Kidney epithelial cell (primary cell): ENCODE data around the gene NMUR2. TPM values are rescaled to one million over a fixed set of nuclear protein-coding genes. Genes with fewer than 3 reads are reported as not detected.

Experiments used
- DNase-seq: peaks from one replicate; pipeline ENCODE4 v3.0.0-alpha.2; 2010; ENCODE audit warnings: low read depth
- H3K27me3 ChIP-seq: 2 replicates; pipeline ENCODE4 v1.6.0; 2011; ENCODE audit warnings: low read length; ENCODE audit not compliant: control insufficient read depth, insufficient read depth
- H3K36me3 ChIP-seq: 2 replicates; pipeline ENCODE4 v1.5.1; 2011; ENCODE audit warnings: low read length; ENCODE audit not compliant: control insufficient read depth, insufficient read depth
- H3K4me3 ChIP-seq: 2 replicates; pipeline ENCODE4 v1.5.1; 2011; ENCODE audit warnings: low read depth, mild to moderate bottlenecking, control low read depth, low read length
- CTCF ChIP-seq: IDR thresholded peaks from 2 replicates; pipeline ENCODE4 v1.5.1; 2011; ENCODE audit warnings: mild to moderate bottlenecking, moderate library complexity, low read length, control low read depth, inconsistent platforms; ENCODE audit not compliant: insufficient read depth, poor library complexity, severe bottlenecking
- total RNA-seq: library from RNA; depleted of rRNA; stranded (reverse); fragments of >200 nt; gene quantifications from 2 replicates; pipeline ENCODE4 v1.2.3, GENCODE V29; 2015

Gene NMUR2
- total RNA-seq, 1 donor from 2014 or later = not detected

- no peak for TF ChIP-seq CTCF
- Histone ChIP-seq H3K27me3 (no peaks in the 10 kb centered on the region), H3K36me3 (no peaks in the 10 kb centered on the region), H3K4me3 (no peak overlapping the region)
- no peak for DNase-seq
These were observed 48.6 kb downstream of the NMUR2 start for GRCh38 chr5:152356506-152356905.

- no peak for TF ChIP-seq CTCF
These were observed 50.0 kb downstream of the NMUR2 start for GRCh38 chr5:152355061-152355460.

GRCh38 chr5:152353001-152353400, 52.1 kb downstream of the NMUR2 start:
- TF ChIP-seq CTCF = no peak
- Histone ChIP-seq H3K36me3 (no peaks in the 10 kb centered on the region), H3K27me3 (no peaks in the 10 kb centered on the region), H3K4me3 (no peak overlapping the region)
- DNase-seq = no peak

More at GRCh38 chr5:152355061-152355460, 50.0 kb downstream of the NMUR2 start:
- Histone ChIP-seq H3K27me3 (no peaks in the 10 kb centered on the region), H3K4me3 (no peak overlapping the region), H3K36me3 (no peaks in the 10 kb centered on the region)
- no peak for DNase-seq

- H3K4me3 ChIP-seq = no peak overlapping the region
- H3K36me3 ChIP-seq = no peaks in the 10 kb centered on the region
- peak; percentile 97 for TF ChIP-seq CTCF
- no peak for DNase-seq
- H3K27me3 ChIP-seq = no peaks in the 10 kb centered on the region
These were observed 55.2 kb downstream of the NMUR2 start for GRCh38 chr5:152349683-152350526.
